Endothelial cell of umbilical vein (primary cell): ENCODE data around the gene ZNF670. TPM values are rescaled to one million over a fixed set of nuclear protein-coding genes. Genes with fewer than 3 reads are reported as not detected.

Source experiments
- BruUV-seq: library from RNA; stranded (reverse); fragments of 400-500 nt; replicated peaks from 2 replicates; lab custom pipeline; 2021; lab: Mats Ljungman, UMichigan
- CTCF ChIA-PET: fragments of 300-600, 350-600 bp; sonication (Branson Sonifier 250); formaldehyde crosslinking; loops from one replicate; lab custom pipeline; 2021; ENCODE audit warnings: antibody characterized with exemption, inconsistent platforms; lab: Charles Lee
- POLR2A ChIA-PET: fragments of 300-600, 350-600 bp; sonication (Branson Sonifier 250); formaldehyde crosslinking; loops from one replicate; lab custom pipeline; 2021; ENCODE audit warnings: antibody characterized with exemption, inconsistent platforms; lab: Charles Lee
- DNase-seq: peaks from one replicate; pipeline ENCODE4 v3.0.0-alpha.2; 2011; ENCODE audit warnings: low read depth, low spot score
- FAIRE-seq: peaks from 2 replicates; lab custom pipeline; 2011; peaks lifted over from hg19 to GRCh38; lab: Jason Lieb, UNC
- H2AFZ ChIP-seq: 2 replicates; pipeline ENCODE4 v1.6.0; 2012; ENCODE audit warnings: low read depth, low read length, control low read depth, inconsistent platforms
- H3K27ac ChIP-seq: 2 replicates; pipeline ENCODE4 v1.5.1; 2011; ENCODE audit warnings: low read depth, mild to moderate bottlenecking, control low read depth, low read length, moderate library complexity; ENCODE audit not compliant: insufficient read depth
- H3K27me3 ChIP-seq, 2 experiments: 2 replicates each; pipeline versions ENCODE4 v1.6.0 to v1.6.1; 2011; ENCODE audit warnings: low read length in 2 of 2, mixed read lengths in 1 of 2; ENCODE audit not compliant: control insufficient read depth in 2 of 2, insufficient read depth in 2 of 2
- H3K36me3 ChIP-seq, 2 experiments: 2 replicates in 1 of 2; 3 replicates in 1 of 2; pipeline ENCODE4 v1.5.1; 2011; ENCODE audit warnings: low read length in 2 of 2, mild to moderate bottlenecking in 1 of 2, moderate library complexity in 1 of 2; ENCODE audit not compliant: control insufficient read depth in 2 of 2, insufficient read depth in 2 of 2; ENCODE audit errors: extremely low read depth in 1 of 2
- H3K4me1 ChIP-seq: 3 replicates; pipeline ENCODE4 v1.5.1; 2011; ENCODE audit warnings: mild to moderate bottlenecking, low read length; ENCODE audit not compliant: control insufficient read depth, insufficient read depth; ENCODE audit errors: extremely low read depth
- H3K4me2 ChIP-seq: 2 replicates; pipeline ENCODE4 v1.6.1; 2011; ENCODE audit warnings: low read length, control low read depth, mixed read lengths; ENCODE audit not compliant: insufficient read depth
- H3K4me3 ChIP-seq, 3 experiments: fragments of 200-600 bp in 1 of 3; sonication (generic), shearing (Covaris generic) in 1 of 3; replicated peaks in 1 of 3; 2 replicates each; pipeline ENCODE4 v1.5.1; 2011 to 2016; ENCODE audit warnings: control low read depth in 3 of 3, low read length in 3 of 3, mild to moderate bottlenecking in 2 of 3, inconsistent platforms in 1 of 3, low read depth in 1 of 3, moderate library complexity in 1 of 3; ENCODE audit not compliant: insufficient read depth in 1 of 3
- H3K79me2 ChIP-seq: 2 replicates; pipeline ENCODE4 v1.6.0; 2012; ENCODE audit warnings: low read length, inconsistent platforms; ENCODE audit not compliant: control insufficient read depth, insufficient read depth
- H3K9ac ChIP-seq: replicated peaks from 2 replicates; pipeline ENCODE3; 2011; ENCODE audit warnings: low read length, control low read depth; ENCODE audit not compliant: insufficient read depth; ENCODE audit errors: extremely low read depth
- H3K9me1 ChIP-seq: replicated peaks from 3 replicates; pipeline ENCODE4 v1.6.0; 2011; ENCODE audit warnings: mild to moderate bottlenecking, low read length; ENCODE audit not compliant: control insufficient read depth, insufficient read depth; ENCODE audit errors: extremely low read depth
- H3K9me3 ChIP-seq: replicated peaks from 2 replicates; pipeline ENCODE4 v1.5.1; 2012; ENCODE audit warnings: low read length, inconsistent platforms; ENCODE audit not compliant: control insufficient read depth, insufficient read depth
- H4K20me1 ChIP-seq: replicated peaks from 2 replicates; pipeline ENCODE3; 2011; ENCODE audit warnings: mild to moderate bottlenecking, low read length; ENCODE audit not compliant: control insufficient read depth, insufficient read depth; ENCODE audit errors: extremely low read depth
- EZH2 ChIP-seq: IDR thresholded peaks from 2 replicates; pipeline ENCODE4 v1.6.1; 2012; ENCODE audit warnings: borderline replicate concordance, low read depth, mild to moderate bottlenecking, moderate library complexity, low read length, inconsistent platforms; ENCODE audit not compliant: severe bottlenecking
- FOS ChIP-seq: IDR thresholded peaks from 2 replicates; pipeline ENCODE4 v1.6.1; 2011; ENCODE audit warnings: mild to moderate bottlenecking, low read length, moderate library complexity, borderline replicate concordance; ENCODE audit not compliant: insufficient read depth
- GATA2 ChIP-seq: IDR thresholded peaks from 2 replicates; pipeline ENCODE4 v1.7.0; 2011; ENCODE audit warnings: low read depth, mild to moderate bottlenecking, moderate library complexity, mixed read lengths, low read length; ENCODE audit not compliant: insufficient read length, insufficient read depth
- JUN ChIP-seq: IDR thresholded peaks from 2 replicates; pipeline ENCODE4 v1.6.1; 2011; ENCODE audit warnings: borderline replicate concordance, low read depth; ENCODE audit not compliant: insufficient read length, insufficient read depth
- MAX ChIP-seq: IDR thresholded peaks from 2 replicates; pipeline ENCODE4 v1.6.1; 2011; ENCODE audit not compliant: insufficient read depth, insufficient read length
- POLR2A ChIP-seq: IDR thresholded peaks from 2 replicates; pipeline ENCODE4 v1.6.1; 2012; ENCODE audit warnings: low read depth, mild to moderate bottlenecking, control low read depth, low read length
- POLR2AphosphoS5 ChIP-seq: IDR thresholded peaks from 2 replicates; pipeline ENCODE4 v1.6.1; 2012; ENCODE audit warnings: low read depth, mild to moderate bottlenecking, control low read depth, low read length, moderate library complexity; ENCODE audit not compliant: insufficient read depth
- dilution Hi-C: fragments of 300-500 bp; cut with MboI; formaldehyde crosslinking; loops from one replicate; pipeline ENCODE4 v1.15.0; 2019; ENCODE audit warnings: low sequenced_read_pairs; ENCODE audit not compliant: extremely low pct_ligation_motif_present
- intact Hi-C: fragments of 100-400 bp; cut with micrococcal nuclease; formaldehyde crosslinking; loops from one replicate; pipeline ENCODE4 v1.10.0; 2022
- polyA plus RNA-seq, 4 experiments: library from polyadenylated mRNA; depleted of rRNA in 3 of 4; stranded (reverse) in 3 of 4; unstranded in 1 of 4; fragments of >200 nt; gene quantifications; 2 replicates each; pipeline versions ENCODE4 v1.2.1 to v1.2.3, GENCODE V29; 2011 to 2012; ENCODE audit warnings: missing spikeins in 1 of 4
- total RNA-seq: library from RNA; stranded (reverse); gene quantifications from 2 replicates; pipeline ENCODE4 v1.2.3, GENCODE V29; 2021

The ZNF670 gene
- total and polyA plus RNA-seq, 2 donors (not counting 3 experiments of a cell fraction or from before 2014, with no cell fraction given) = 1.3 to 5.2 TPM

DNA sequence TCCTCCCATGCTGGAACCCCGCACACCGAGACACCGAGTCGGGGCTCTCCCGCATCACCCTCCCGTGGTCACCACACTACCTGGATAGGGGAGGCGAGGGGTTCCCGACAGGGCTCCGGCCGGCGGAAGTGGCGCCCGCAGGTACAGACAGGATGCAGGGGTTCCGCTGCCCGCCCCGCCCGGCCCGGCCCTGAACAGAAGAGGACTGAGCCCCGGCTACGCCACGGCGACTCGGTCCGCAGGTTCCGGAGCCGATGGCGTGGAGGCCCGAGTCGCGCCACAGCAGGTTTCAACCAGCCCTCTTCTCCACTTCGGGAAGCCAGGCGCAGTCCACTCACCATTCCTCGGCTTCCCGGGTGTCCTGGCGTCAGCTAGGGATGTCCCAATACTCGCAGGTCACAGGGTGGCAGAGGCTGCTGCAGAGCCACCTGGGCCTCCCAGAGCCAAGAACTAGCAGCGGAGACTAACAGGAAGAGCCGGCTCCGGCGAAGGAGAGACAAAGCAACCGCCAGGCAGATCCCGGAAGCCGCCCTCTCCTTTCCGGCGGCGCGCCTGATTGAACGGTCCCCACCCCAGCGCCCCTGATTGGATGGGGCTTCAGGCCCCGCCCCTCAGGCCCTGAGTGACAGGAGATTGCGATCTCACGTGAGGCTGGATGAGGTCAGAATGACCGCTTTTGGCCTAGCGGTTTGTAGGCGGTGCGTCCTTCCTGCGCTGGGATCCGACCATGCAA, 25.4 kb upstream of the ZNF670 start, which contains the start of gene ZNF669:
TSS of gene ZNF669 (minus strand) at position 498 of the 733 bp plus-strand sequence. CDS start at position 341, 157 bp downstream.
- dilution Hi-C loops = no loop called here
- FAIRE-seq = peak; percentile 87
- Histone ChIP-seq H3K4me1 (peaks cover 4% of the 10 kb centered on the region), H3K4me2 (peak within 1 kb of the TSS; percentile 93), H3K36me3 (peaks cover 10 to 13% of the 10 kb centered on the region in 2 experiments), H3K4me3 (peak within 1 kb of the TSS; percentile 91 to 98 (median 91)), H3K9me3 (peaks cover 13% of the 10 kb centered on the region), H4K20me1 (no peaks in the 10 kb centered on the region), H3K9me1 (no peaks in the 10 kb centered on the region), H3K27ac (peak within 1 kb of the TSS; percentile 82), H3K27me3 (no peaks in the 10 kb centered on the region), H3K79me2 (peaks cover 16% of the 10 kb centered on the region), H2AFZ (peak within 1 kb of the TSS; percentile 96), H3K9ac (peak within 1 kb of the TSS; percentile 92)
- ChIA-PET CTCF (no interaction called here), POLR2A (no interaction called here)
- TSS peak; percentile 50 for BruUV-seq
- TF ChIP-seq JUN (peak; percentile 28), POLR2AphosphoS5 (peak; percentile 83), FOS (no peak), GATA2 (peak; percentile 93), EZH2 (no peak), POLR2A (peak; percentile 83), MAX (peak; percentile 70)
- peak; percentile 95 for DNase-seq
- intact Hi-C loops = loop anchor here (1.0 to 5.0 kb wide), 6 partner anchors 26 to 229 kb away; partner anchors contain the start of gene ZNF670
